PFSK-1 (cell line): ENCODE measurements around the gene CSE1L.

Source experiments
- POLR2AphosphoS5 ChIP-seq: IDR thresholded peaks from 2 replicates; pipeline ENCODE4 v1.6.1; 2012; ENCODE audit warnings: low read depth, mild to moderate bottlenecking, control low read depth, low read length, moderate library complexity
- SIN3A ChIP-seq: IDR thresholded peaks from 2 replicates; pipeline ENCODE4 v1.6.1; 2012; ENCODE audit warnings: mild to moderate bottlenecking, low read length, moderate library complexity, borderline replicate concordance; ENCODE audit not compliant: insufficient read depth
- TAF1 ChIP-seq: IDR thresholded peaks from 2 replicates; pipeline ENCODE4 v1.6.1; 2012; ENCODE audit warnings: low read length, control low read depth, borderline replicate concordance; ENCODE audit not compliant: insufficient read depth
- TF ChIP-seq, protein P1 (sequence below), 2 experiments: IDR thresholded peaks; 2 replicates each; pipeline versions ENCODE4 v1.6.1 to v1.8.0; 2011 to 2012; ENCODE audit warnings: low read depth in 2 of 2, low read length in 2 of 2, control low read depth in 1 of 2, inconsistent platforms in 1 of 2, mild to moderate bottlenecking in 1 of 2, moderate library complexity in 1 of 2; ENCODE audit not compliant: insufficient read depth in 1 of 2

DNA sequence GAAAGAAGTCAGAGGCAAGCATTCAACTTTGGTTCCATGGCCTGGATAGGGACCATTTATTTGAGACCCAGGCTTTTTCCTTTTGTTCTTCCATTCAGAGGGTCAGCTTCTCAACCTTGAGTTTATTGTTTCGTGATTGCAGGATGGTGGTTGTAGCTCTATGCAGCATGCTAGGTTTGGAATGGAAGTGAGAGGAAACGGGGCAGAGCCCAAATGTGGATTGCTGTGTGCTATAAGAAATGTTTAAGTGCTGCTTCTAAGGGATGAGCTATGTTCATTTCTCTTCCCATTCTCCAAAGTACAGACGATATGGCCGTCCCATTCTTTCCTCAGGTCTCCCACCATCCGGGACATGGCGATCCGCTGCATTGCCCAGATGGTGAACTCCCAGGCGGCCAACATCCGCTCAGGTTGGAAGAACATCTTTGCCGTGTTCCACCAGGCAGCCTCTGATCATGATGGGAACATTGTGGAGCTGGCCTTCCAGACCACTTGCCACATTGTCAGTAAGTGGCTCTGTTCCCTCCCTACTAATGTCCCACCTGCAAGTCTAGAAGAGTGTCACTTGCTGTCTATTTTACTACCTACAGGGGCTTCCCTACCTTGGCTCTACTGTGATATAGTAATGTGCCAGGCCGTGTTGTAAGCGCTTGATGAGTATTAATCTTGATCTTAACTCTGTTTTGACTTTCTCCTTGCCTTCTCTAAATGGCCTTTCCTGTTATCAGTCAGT, 36.0 kb upstream of the CSE1L start:
- TF ChIP-seq, protein P1, sequence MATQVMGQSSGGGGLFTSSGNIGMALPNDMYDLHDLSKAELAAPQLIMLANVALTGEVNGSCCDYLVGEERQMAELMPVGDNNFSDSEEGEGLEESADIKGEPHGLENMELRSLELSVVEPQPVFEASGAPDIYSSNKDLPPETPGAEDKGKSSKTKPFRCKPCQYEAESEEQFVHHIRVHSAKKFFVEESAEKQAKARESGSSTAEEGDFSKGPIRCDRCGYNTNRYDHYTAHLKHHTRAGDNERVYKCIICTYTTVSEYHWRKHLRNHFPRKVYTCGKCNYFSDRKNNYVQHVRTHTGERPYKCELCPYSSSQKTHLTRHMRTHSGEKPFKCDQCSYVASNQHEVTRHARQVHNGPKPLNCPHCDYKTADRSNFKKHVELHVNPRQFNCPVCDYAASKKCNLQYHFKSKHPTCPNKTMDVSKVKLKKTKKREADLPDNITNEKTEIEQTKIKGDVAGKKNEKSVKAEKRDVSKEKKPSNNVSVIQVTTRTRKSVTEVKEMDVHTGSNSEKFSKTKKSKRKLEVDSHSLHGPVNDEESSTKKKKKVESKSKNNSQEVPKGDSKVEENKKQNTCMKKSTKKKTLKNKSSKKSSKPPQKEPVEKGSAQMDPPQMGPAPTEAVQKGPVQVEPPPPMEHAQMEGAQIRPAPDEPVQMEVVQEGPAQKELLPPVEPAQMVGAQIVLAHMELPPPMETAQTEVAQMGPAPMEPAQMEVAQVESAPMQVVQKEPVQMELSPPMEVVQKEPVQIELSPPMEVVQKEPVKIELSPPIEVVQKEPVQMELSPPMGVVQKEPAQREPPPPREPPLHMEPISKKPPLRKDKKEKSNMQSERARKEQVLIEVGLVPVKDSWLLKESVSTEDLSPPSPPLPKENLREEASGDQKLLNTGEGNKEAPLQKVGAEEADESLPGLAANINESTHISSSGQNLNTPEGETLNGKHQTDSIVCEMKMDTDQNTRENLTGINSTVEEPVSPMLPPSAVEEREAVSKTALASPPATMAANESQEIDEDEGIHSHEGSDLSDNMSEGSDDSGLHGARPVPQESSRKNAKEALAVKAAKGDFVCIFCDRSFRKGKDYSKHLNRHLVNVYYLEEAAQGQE (IDR thresholded peaks at IDR 0.05; ENCODE audit: insufficient read depth in 1 of 2, low read depth in 2 of 2, low read length in 2 of 2): no peak
- no peak for TF ChIP-seq SIN3A
- no peak for TF ChIP-seq POLR2AphosphoS5
- TF ChIP-seq TAF1: no peak
